ENCODE data around the gene SH2D3C.

SH2D3C gene

GRCh38 chr9:127812936-127813675 is 34.6 kb upstream of the SH2D3C start:
- DNase-seq (ENCODE audit: low read depth in 1 of 2, low spot score in 1 of 2): no peak
- TF ChIP-seq JUND (IDR thresholded peaks at IDR 0.05; ENCODE audit: low read depth): no peak
- in situ Hi-C loops (cut with HindIII; ENCODE audit: low pct_unique_long_range_greater_than_20kb, low sequenced_read_pairs): no loop called here

- in situ Hi-C loops (cut with HindIII; ENCODE audit: low pct_unique_long_range_greater_than_20kb, low sequenced_read_pairs): no loop called here
- DNase-seq (ENCODE audit: low read depth in 1 of 2, low spot score in 1 of 2): no peak
These were observed 33.5 kb upstream of the SH2D3C start for GRCh38 chr9:127812011-127812410.

GRCh38 chr9:127810378-127811187 is 32.1 kb upstream of the SH2D3C start:
- no peak for TF ChIP-seq JUND (IDR thresholded peaks at IDR 0.05; ENCODE audit: low read depth)
- DNase-seq (ENCODE audit: low read depth in 1 of 2, low spot score in 1 of 2): no peak
- in situ Hi-C loops (cut with HindIII; ENCODE audit: low pct_unique_long_range_greater_than_20kb, low sequenced_read_pairs): no loop called here

More at GRCh38 chr9:127812011-127812410, 33.5 kb upstream of the SH2D3C start:
- TF ChIP-seq JUND (IDR thresholded peaks at IDR 0.05; ENCODE audit: low read depth): no peak

GRCh38 chr9:127809540-127810377 is 31.3 kb upstream of the SH2D3C start:
- TF ChIP-seq JUND (IDR thresholded peaks at IDR 0.05; ENCODE audit: low read depth): no peak
- peak; percentile 72 to 76 for DNase-seq (ENCODE audit: low read depth in 1 of 2, low spot score in 1 of 2)
- in situ Hi-C loops (cut with HindIII; ENCODE audit: low pct_unique_long_range_greater_than_20kb, low sequenced_read_pairs): no loop called here

- TF ChIP-seq JUND (IDR thresholded peaks at IDR 0.05; ENCODE audit: low read depth): no peak
- peak in 1 of 2 experiments; percentile 59 for DNase-seq (ENCODE audit: low read depth in 1 of 2, low spot score in 1 of 2)
- in situ Hi-C loops (cut with HindIII; ENCODE audit: low pct_unique_long_range_greater_than_20kb, low sequenced_read_pairs): no loop called here
These were observed 30.6 kb upstream of the SH2D3C start for GRCh38 chr9:127809002-127809539.

GRCh38 chr9:127808347-127809001 is 30.0 kb upstream of the SH2D3C start:
- in situ Hi-C loops (cut with HindIII; ENCODE audit: low pct_unique_long_range_greater_than_20kb, low sequenced_read_pairs): no loop called here
- no peak for TF ChIP-seq JUND (IDR thresholded peaks at IDR 0.05; ENCODE audit: low read depth)
- no peak for DNase-seq (ENCODE audit: low read depth in 1 of 2, low spot score in 1 of 2)

GRCh38 chr9:127806871-127807270 is 28.4 kb upstream of the SH2D3C start:
- no peak for DNase-seq (ENCODE audit: low read depth in 1 of 2, low spot score in 1 of 2)
- in situ Hi-C loops (cut with HindIII; ENCODE audit: low pct_unique_long_range_greater_than_20kb, low sequenced_read_pairs): no loop called here
- TF ChIP-seq JUND (IDR thresholded peaks at IDR 0.05; ENCODE audit: low read depth): no peak

- DNase-seq (ENCODE audit: low read depth in 1 of 2, low spot score in 1 of 2): peak in 1 of 2 experiments; percentile 47
- in situ Hi-C loops (cut with HindIII; ENCODE audit: low pct_unique_long_range_greater_than_20kb, low sequenced_read_pairs): no loop called here
- no peak for TF ChIP-seq JUND (IDR thresholded peaks at IDR 0.05; ENCODE audit: low read depth)
These were observed 27.2 kb upstream of the SH2D3C start for GRCh38 chr9:127805620-127806019.

GRCh38 chr9:127803507-127804352 is 25.3 kb upstream of the SH2D3C start:
- no peak for TF ChIP-seq JUND (IDR thresholded peaks at IDR 0.05; ENCODE audit: low read depth)
- in situ Hi-C loops (cut with HindIII; ENCODE audit: low pct_unique_long_range_greater_than_20kb, low sequenced_read_pairs): no loop called here
- DNase-seq (ENCODE audit: low read depth in 1 of 2, low spot score in 1 of 2): peak in 1 of 2 experiments; percentile 30

GRCh38 chr9:127802576-127803443 is 24.3 kb upstream of the SH2D3C start, which contains the start of gene FPGS:
Gene FPGS, plus strand, starts transcription at chr9:127802882. Its CDS starts 43 bp downstream, at chr9:127802925.
- TF ChIP-seq JUND (IDR thresholded peaks at IDR 0.05; ENCODE audit: low read depth): no peak
- DNase-seq (ENCODE audit: low read depth in 1 of 2, low spot score in 1 of 2): peak; percentile 87 to 91
- in situ Hi-C loops (cut with HindIII; ENCODE audit: low pct_unique_long_range_greater_than_20kb, low sequenced_read_pairs): no loop called here

Measured in T47D (cell line).